Measurements from ENCODE around the gene UCN2.

DNA sequence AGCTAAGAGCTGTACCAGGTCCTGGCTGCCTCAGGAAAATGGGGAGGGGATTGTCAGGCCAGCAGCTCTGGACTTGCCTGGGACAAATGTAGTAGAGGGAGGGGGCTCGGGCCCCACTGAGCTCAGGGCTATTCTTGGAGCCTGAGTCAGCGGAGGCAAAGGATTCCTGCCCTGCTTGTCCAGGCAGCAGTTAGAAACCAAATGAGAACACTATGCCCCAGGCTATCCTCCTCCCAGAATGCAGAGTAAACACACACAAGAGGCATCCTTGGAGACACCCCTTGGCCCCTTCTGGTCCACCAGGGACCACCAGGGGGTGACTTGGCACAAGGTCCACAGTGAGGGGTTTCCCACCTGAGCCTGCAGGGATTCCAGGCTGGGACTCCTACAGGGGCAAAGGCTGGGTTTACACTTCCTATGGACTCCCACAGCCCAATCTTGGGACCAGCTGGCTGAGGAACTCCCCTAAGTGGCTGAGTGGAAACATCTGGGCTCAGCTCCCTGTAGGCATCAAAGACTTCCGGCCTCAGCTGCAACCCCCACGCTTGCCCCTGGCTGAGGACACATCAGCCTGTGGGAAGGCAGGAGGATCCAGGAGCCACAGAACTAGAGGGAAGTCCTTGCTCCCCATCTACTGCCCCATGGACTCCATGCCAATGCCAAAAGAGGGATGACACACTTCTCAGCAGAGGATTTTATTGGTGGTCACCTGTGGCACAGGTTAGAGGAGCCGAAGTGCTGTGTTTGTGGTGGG lies 34.9 kb upstream of the UCN2 start:
- TF ChIP-seq, protein P1, sequence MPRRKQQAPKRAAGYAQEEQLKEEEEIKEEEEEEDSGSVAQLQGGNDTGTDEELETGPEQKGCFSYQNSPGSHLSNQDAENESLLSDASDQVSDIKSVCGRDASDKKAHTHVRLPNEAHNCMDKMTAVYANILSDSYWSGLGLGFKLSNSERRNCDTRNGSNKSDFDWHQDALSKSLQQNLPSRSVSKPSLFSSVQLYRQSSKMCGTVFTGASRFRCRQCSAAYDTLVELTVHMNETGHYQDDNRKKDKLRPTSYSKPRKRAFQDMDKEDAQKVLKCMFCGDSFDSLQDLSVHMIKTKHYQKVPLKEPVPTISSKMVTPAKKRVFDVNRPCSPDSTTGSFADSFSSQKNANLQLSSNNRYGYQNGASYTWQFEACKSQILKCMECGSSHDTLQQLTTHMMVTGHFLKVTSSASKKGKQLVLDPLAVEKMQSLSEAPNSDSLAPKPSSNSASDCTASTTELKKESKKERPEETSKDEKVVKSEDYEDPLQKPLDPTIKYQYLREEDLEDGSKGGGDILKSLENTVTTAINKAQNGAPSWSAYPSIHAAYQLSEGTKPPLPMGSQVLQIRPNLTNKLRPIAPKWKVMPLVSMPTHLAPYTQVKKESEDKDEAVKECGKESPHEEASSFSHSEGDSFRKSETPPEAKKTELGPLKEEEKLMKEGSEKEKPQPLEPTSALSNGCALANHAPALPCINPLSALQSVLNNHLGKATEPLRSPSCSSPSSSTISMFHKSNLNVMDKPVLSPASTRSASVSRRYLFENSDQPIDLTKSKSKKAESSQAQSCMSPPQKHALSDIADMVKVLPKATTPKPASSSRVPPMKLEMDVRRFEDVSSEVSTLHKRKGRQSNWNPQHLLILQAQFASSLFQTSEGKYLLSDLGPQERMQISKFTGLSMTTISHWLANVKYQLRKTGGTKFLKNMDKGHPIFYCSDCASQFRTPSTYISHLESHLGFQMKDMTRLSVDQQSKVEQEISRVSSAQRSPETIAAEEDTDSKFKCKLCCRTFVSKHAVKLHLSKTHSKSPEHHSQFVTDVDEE (CRISPR knock-in tag; IDR thresholded peaks at IDR 0.05), result no peak
- TF ChIP-seq, protein P2, sequence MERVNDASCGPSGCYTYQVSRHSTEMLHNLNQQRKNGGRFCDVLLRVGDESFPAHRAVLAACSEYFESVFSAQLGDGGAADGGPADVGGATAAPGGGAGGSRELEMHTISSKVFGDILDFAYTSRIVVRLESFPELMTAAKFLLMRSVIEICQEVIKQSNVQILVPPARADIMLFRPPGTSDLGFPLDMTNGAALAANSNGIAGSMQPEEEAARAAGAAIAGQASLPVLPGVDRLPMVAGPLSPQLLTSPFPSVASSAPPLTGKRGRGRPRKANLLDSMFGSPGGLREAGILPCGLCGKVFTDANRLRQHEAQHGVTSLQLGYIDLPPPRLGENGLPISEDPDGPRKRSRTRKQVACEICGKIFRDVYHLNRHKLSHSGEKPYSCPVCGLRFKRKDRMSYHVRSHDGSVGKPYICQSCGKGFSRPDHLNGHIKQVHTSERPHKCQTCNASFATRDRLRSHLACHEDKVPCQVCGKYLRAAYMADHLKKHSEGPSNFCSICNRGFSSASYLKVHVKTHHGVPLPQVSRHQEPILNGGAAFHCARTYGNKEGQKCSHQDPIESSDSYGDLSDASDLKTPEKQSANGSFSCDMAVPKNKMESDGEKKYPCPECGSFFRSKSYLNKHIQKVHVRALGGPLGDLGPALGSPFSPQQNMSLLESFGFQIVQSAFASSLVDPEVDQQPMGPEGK (CRISPR knock-in tag; IDR thresholded peaks at IDR 0.05; ENCODE audit: borderline replicate concordance), result no peak
- TF ChIP-seq ARNTL (CRISPR knock-in tag; IDR thresholded peaks at IDR 0.05; ENCODE audit: borderline replicate concordance, low read depth) (no peak), ZFP3 (CRISPR knock-in tag; IDR thresholded peaks at IDR 0.05) (no peak), OSR1 (CRISPR knock-in tag; IDR thresholded peaks at IDR 0.05) (no peak), PPARA (CRISPR knock-in tag; IDR thresholded peaks at IDR 0.05; ENCODE audit: borderline replicate concordance) (no peak), ISL1 (CRISPR knock-in tag; IDR thresholded peaks at IDR 0.05) (no peak), TCF4 (CRISPR knock-in tag; IDR thresholded peaks at IDR 0.05; ENCODE audit: borderline replicate concordance) (no peak), RARB (CRISPR knock-in tag; IDR thresholded peaks at IDR 0.05) (no peak), ZFP30 (CRISPR knock-in tag; IDR thresholded peaks at IDR 0.05) (no peak), ZNF565 (CRISPR knock-in tag; conservative IDR thresholded peaks at IDR 0.05; ENCODE audit: low read depth) (no peak)
- TF ChIP-seq, protein P3, sequence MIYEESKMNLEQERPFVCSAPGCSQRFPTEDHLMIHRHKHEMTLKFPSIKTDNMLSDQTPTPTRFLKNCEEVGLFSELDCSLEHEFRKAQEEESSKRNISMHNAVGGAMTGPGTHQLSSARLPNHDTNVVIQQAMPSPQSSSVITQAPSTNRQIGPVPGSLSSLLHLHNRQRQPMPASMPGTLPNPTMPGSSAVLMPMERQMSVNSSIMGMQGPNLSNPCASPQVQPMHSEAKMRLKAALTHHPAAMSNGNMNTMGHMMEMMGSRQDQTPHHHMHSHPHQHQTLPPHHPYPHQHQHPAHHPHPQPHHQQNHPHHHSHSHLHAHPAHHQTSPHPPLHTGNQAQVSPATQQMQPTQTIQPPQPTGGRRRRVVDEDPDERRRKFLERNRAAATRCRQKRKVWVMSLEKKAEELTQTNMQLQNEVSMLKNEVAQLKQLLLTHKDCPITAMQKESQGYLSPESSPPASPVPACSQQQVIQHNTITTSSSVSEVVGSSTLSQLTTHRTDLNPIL (CRISPR knock-in tag; IDR thresholded peaks at IDR 0.05; ENCODE audit: low read depth), result no peak
- TF ChIP-seq, protein P4, sequence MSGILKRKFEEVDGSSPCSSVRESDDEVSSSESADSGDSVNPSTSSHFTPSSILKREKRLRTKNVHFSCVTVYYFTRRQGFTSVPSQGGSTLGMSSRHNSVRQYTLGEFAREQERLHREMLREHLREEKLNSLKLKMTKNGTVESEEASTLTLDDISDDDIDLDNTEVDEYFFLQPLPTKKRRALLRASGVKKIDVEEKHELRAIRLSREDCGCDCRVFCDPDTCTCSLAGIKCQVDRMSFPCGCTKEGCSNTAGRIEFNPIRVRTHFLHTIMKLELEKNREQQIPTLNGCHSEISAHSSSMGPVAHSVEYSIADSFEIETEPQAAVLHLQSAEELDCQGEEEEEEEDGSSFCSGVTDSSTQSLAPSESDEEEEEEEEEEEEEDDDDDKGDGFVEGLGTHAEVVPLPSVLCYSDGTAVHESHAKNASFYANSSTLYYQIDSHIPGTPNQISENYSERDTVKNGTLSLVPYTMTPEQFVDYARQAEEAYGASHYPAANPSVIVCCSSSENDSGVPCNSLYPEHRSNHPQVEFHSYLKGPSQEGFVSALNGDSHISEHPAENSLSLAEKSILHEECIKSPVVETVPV (CRISPR knock-in tag; IDR thresholded peaks at IDR 0.05), result no peak
